GM18909 (cell line): Measurements from ENCODE around the gene SLC22A3.
"Not testable (repeated sequence)": the region's sequence is repeated elsewhere in the genome, so short reads cannot be mapped to it uniquely, and the experiment has no call there.

Experiments
- ATAC-seq: cut with Tn5 transposase; IDR thresholded peaks from one replicate; pipeline ENCODE4 v1.9.1; 2021; ENCODE audit warnings: mild to moderate bottlenecking; ENCODE audit not compliant: unreplicated experiment, poor library complexity

SLC22A3 gene

GRCh38 chr6:160476056-160476455, 127.9 kb downstream of the SLC22A3 start:
- not testable (repeated sequence) for ATAC-seq

DNA sequence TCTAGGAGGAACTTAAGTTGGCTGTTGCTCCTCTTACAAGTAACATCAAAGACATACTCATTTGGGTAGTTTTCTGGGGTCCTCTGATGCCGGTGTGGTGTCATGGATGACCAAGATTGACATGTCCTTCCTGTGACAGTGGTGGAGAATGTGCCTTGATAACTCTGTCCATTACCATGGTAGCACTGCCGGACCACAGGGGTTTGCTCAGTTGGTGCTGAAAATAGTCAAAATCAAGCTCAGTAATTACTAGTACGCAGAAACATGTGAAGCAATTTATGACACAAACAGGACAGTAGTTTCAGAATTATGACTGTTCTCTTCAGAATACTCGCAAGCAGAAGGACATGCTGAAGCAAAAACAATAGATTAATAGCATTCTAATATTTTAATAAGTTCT, 128.9 kb downstream of the SLC22A3 start:
- ATAC-seq: not testable (repeated sequence)

GRCh38 chr6:160477901-160478300, 129.7 kb downstream of the SLC22A3 start:
- ATAC-seq: no peak

GRCh38 chr6:160487116-160487515, 138.9 kb downstream of the SLC22A3 start:
- no peak for ATAC-seq

DNA sequence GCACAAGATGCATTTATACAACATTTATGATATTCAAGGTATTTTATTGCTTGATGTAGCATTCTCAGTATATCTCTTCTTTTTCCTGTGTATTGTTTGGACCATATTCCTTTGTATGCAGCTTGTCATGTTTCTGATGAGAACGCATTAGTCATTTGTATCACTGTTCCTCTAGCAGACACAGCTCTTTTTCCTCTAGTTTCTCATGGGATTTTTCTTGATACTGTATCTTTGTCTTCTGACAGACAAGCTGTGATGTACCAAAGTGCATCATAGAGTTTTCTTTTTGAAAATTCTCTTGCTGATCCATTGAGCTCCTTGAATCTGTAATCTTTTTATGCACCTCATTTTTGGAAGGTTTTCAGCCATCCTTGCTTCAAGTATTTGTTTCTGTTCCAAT, 140.9 kb downstream of the SLC22A3 start:
- no peak for ATAC-seq

- no peak for ATAC-seq
Observed at GRCh38 chr6:160494576-160494975, 146.4 kb downstream of the SLC22A3 start.

- no peak for ATAC-seq
Observed at GRCh38 chr6:160500639-160501038, 152.5 kb downstream of the SLC22A3 start.
